ENCODE results near the gene ALKAL2.

ALKAL2 gene

GRCh38 chr2:255195-255594, 32.7 kb downstream of the ALKAL2 start:
- Histone ChIP-seq H3K9me3 (ENCODE audit: control insufficient read depth, low read depth, low read length) (peaks cover 17% of the 10 kb centered on the region), H3K27ac (ENCODE audit: low read length) (no peak overlapping the region), H3K9ac (ENCODE audit: low read length) (no peak overlapping the region), H3K36me3 (ENCODE audit: control insufficient read depth, low read depth, low read length) (no peaks in the 10 kb centered on the region), H3K4me3 (ENCODE audit: low read length) (no peak overlapping the region), H3K27me3 (ENCODE audit: control insufficient read depth, insufficient read depth, low read length) (no peaks in the 10 kb centered on the region), H3K4me1 (ENCODE audit: control insufficient read depth, low read depth, low read length) (no peaks in the 10 kb centered on the region)

GRCh38 chr2:254241-254640, 33.6 kb downstream of the ALKAL2 start:
- Histone ChIP-seq H3K9me3 (ENCODE audit: control insufficient read depth, low read depth, low read length) (peaks cover 17% of the 10 kb centered on the region), H3K4me1 (ENCODE audit: control insufficient read depth, low read depth, low read length) (no peaks in the 10 kb centered on the region), H3K27me3 (ENCODE audit: control insufficient read depth, insufficient read depth, low read length) (no peaks in the 10 kb centered on the region), H3K9ac (ENCODE audit: low read length) (no peak overlapping the region), H3K36me3 (ENCODE audit: control insufficient read depth, low read depth, low read length) (no peaks in the 10 kb centered on the region), H3K4me3 (ENCODE audit: low read length) (no peak overlapping the region), H3K27ac (ENCODE audit: low read length) (no peak overlapping the region)

GRCh38 chr2:253202-253638, 34.7 kb downstream of the ALKAL2 start:
- Histone ChIP-seq H3K27me3 (ENCODE audit: control insufficient read depth, insufficient read depth, low read length) (no peaks in the 10 kb centered on the region), H3K9ac (ENCODE audit: low read length) (no peak overlapping the region), H3K36me3 (ENCODE audit: control insufficient read depth, low read depth, low read length) (no peaks in the 10 kb centered on the region), H3K4me1 (ENCODE audit: control insufficient read depth, low read depth, low read length) (no peaks in the 10 kb centered on the region), H3K9me3 (ENCODE audit: control insufficient read depth, low read depth, low read length) (peaks cover 12% of the 10 kb centered on the region), H3K27ac (ENCODE audit: low read length) (no peak overlapping the region), H3K4me3 (ENCODE audit: low read length) (no peak overlapping the region)

GRCh38 chr2:252001-252602, 35.8 kb downstream of the ALKAL2 start:
- Histone ChIP-seq H3K9me3 (ENCODE audit: control insufficient read depth, low read depth, low read length) (peaks cover 1% of the 10 kb centered on the region), H3K9ac (ENCODE audit: low read length) (no peak overlapping the region), H3K4me3 (ENCODE audit: low read length) (no peak overlapping the region), H3K27me3 (ENCODE audit: control insufficient read depth, insufficient read depth, low read length) (no peaks in the 10 kb centered on the region), H3K4me1 (ENCODE audit: control insufficient read depth, low read depth, low read length) (no peaks in the 10 kb centered on the region), H3K27ac (ENCODE audit: low read length) (no peak overlapping the region), H3K36me3 (ENCODE audit: control insufficient read depth, low read depth, low read length) (no peaks in the 10 kb centered on the region)

- Histone ChIP-seq H3K27ac (ENCODE audit: low read length) (no peak overlapping the region), H3K4me3 (ENCODE audit: low read length) (no peak overlapping the region), H3K9ac (ENCODE audit: low read length) (no peak overlapping the region), H3K36me3 (ENCODE audit: control insufficient read depth, low read depth, low read length) (peaks cover 4% of the 10 kb centered on the region), H3K9me3 (ENCODE audit: control insufficient read depth, low read depth, low read length) (no peaks in the 10 kb centered on the region), H3K4me1 (ENCODE audit: control insufficient read depth, low read depth, low read length) (no peaks in the 10 kb centered on the region), H3K27me3 (ENCODE audit: control insufficient read depth, insufficient read depth, low read length) (no peaks in the 10 kb centered on the region)
Observed at GRCh38 chr2:249538-250042, 38.3 kb downstream of the ALKAL2 start.

GRCh38 chr2:248724-249123, 39.2 kb downstream of the ALKAL2 start:
- Histone ChIP-seq H3K4me3 (ENCODE audit: low read length) (no peak overlapping the region), H3K27ac (ENCODE audit: low read length) (no peak overlapping the region), H3K4me1 (ENCODE audit: control insufficient read depth, low read depth, low read length) (no peaks in the 10 kb centered on the region), H3K9me3 (ENCODE audit: control insufficient read depth, low read depth, low read length) (no peaks in the 10 kb centered on the region), H3K9ac (ENCODE audit: low read length) (no peak overlapping the region), H3K36me3 (ENCODE audit: control insufficient read depth, low read depth, low read length) (peaks cover 4% of the 10 kb centered on the region), H3K27me3 (ENCODE audit: control insufficient read depth, insufficient read depth, low read length) (no peaks in the 10 kb centered on the region)

- no peak overlapping the region for H3K9ac ChIP-seq (ENCODE audit: low read length)
Observed at GRCh38 chr2:246489-247144, 41.3 kb downstream of the ALKAL2 start.

GRCh38 chr2:244547-244946, 43.3 kb downstream of the ALKAL2 start:
- Histone ChIP-seq H3K9ac (ENCODE audit: low read length) (no peak overlapping the region), H3K27me3 (ENCODE audit: control insufficient read depth, insufficient read depth, low read length) (no peaks in the 10 kb centered on the region), H3K27ac (ENCODE audit: low read length) (no peak overlapping the region), H3K36me3 (ENCODE audit: control insufficient read depth, low read depth, low read length) (peaks cover 4% of the 10 kb centered on the region), H3K9me3 (ENCODE audit: control insufficient read depth, low read depth, low read length) (no peaks in the 10 kb centered on the region), H3K4me3 (ENCODE audit: low read length) (no peak overlapping the region), H3K4me1 (ENCODE audit: control insufficient read depth, low read depth, low read length) (no peaks in the 10 kb centered on the region)

More at GRCh38 chr2:246489-247144, 41.3 kb downstream of the ALKAL2 start:
- Histone ChIP-seq H3K27ac (ENCODE audit: low read length) (no peak overlapping the region), H3K9me3 (ENCODE audit: control insufficient read depth, low read depth, low read length) (no peaks in the 10 kb centered on the region), H3K4me1 (ENCODE audit: control insufficient read depth, low read depth, low read length) (no peaks in the 10 kb centered on the region), H3K27me3 (ENCODE audit: control insufficient read depth, insufficient read depth, low read length) (no peaks in the 10 kb centered on the region), H3K36me3 (ENCODE audit: control insufficient read depth, low read depth, low read length) (peaks cover 4% of the 10 kb centered on the region), H3K4me3 (ENCODE audit: low read length) (no peak overlapping the region)

- Histone ChIP-seq H3K36me3 (ENCODE audit: control insufficient read depth, low read depth, low read length) (no peaks in the 10 kb centered on the region), H3K27ac (ENCODE audit: low read length) (no peak overlapping the region), H3K27me3 (ENCODE audit: control insufficient read depth, insufficient read depth, low read length) (no peaks in the 10 kb centered on the region), H3K4me1 (ENCODE audit: control insufficient read depth, low read depth, low read length) (peaks cover under 1% of the 10 kb centered on the region), H3K9me3 (ENCODE audit: control insufficient read depth, low read depth, low read length) (no peaks in the 10 kb centered on the region), H3K4me3 (ENCODE audit: low read length) (no peak overlapping the region), H3K9ac (ENCODE audit: low read length) (no peak overlapping the region)
Observed at GRCh38 chr2:238869-239268, 49.0 kb downstream of the ALKAL2 start.

GRCh38 chr2:238431-238830, 49.5 kb downstream of the ALKAL2 start:
- H3K9ac ChIP-seq (ENCODE audit: low read length) = no peak overlapping the region
- no peaks in the 10 kb centered on the region for H3K9me3 ChIP-seq (ENCODE audit: control insufficient read depth, low read depth, low read length)
- H3K36me3 ChIP-seq (ENCODE audit: control insufficient read depth, low read depth, low read length) = no peaks in the 10 kb centered on the region
- H3K27ac ChIP-seq (ENCODE audit: low read length) = no peak overlapping the region
- no peak overlapping the region for H3K4me3 ChIP-seq (ENCODE audit: low read length)
- H3K27me3 ChIP-seq (ENCODE audit: control insufficient read depth, insufficient read depth, low read length) = no peaks in the 10 kb centered on the region
- peaks cover 5% of the 10 kb centered on the region for H3K4me1 ChIP-seq (ENCODE audit: control insufficient read depth, low read depth, low read length)

- H3K4me1 ChIP-seq (ENCODE audit: control insufficient read depth, low read depth, low read length) = peaks cover 10% of the 10 kb centered on the region
- H3K27ac ChIP-seq (ENCODE audit: low read length) = no peak overlapping the region
- no peak overlapping the region for H3K4me3 ChIP-seq (ENCODE audit: low read length)
- H3K9me3 ChIP-seq (ENCODE audit: control insufficient read depth, low read depth, low read length) = no peaks in the 10 kb centered on the region
- no peaks in the 10 kb centered on the region for H3K36me3 ChIP-seq (ENCODE audit: control insufficient read depth, low read depth, low read length)
- no peak overlapping the region for H3K9ac ChIP-seq (ENCODE audit: low read length)
- no peaks in the 10 kb centered on the region for H3K27me3 ChIP-seq (ENCODE audit: control insufficient read depth, insufficient read depth, low read length)
Observed at GRCh38 chr2:237878-238277, 50.0 kb downstream of the ALKAL2 start.

- Histone ChIP-seq H3K4me1 (ENCODE audit: control insufficient read depth, low read depth, low read length) (peaks cover 14% of the 10 kb centered on the region), H3K4me3 (ENCODE audit: low read length) (no peak overlapping the region), H3K9ac (ENCODE audit: low read length) (no peak overlapping the region), H3K27ac (ENCODE audit: low read length) (no peak overlapping the region), H3K9me3 (ENCODE audit: control insufficient read depth, low read depth, low read length) (no peaks in the 10 kb centered on the region), H3K27me3 (ENCODE audit: control insufficient read depth, insufficient read depth, low read length) (no peaks in the 10 kb centered on the region), H3K36me3 (ENCODE audit: control insufficient read depth, low read depth, low read length) (no peaks in the 10 kb centered on the region)
Observed at GRCh38 chr2:236993-237539, 50.8 kb downstream of the ALKAL2 start.

All from iPS-18a (cell line).